ENCODE measurements around the gene ZDHHC14.

ZDHHC14 gene

DNA sequence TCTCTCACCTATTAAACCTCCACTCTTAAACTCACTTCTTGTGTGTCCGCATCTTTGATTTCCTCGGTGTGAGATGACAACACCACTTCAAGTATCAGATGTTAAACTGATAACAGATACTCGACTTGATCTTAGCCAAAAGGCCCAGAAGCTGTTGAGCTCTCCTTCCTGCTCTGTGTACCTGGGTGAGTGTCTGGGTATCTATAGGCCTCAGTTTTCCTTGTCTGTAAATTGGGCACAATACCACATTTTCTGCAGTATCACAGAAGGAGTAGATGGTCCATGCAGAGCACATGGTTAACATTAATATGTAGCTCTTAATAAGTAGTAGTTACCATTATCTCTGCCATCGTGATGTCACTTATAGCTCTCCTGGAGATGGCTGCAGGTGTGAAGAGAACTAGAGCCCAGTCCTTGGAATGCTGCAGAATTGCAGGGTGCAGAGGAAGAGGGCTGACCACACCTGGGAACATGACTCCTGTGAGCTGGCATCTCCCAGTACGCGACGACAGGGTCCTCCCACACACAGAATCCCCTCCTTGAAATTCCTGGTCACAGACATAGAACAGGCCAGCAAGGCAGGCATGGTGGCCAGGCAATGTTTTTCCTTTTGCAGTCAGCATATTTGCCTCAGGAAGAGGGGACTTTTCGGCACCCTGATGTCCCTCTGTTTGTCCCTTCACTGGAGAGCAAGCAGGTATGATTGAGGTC is 331.8 kb downstream of the ZDHHC14 start:
- H3K56ac ChIP-seq (ENCODE audit: low read length): no peak overlapping the region
- no peak overlapping the region for H3K27ac ChIP-seq (ENCODE audit: low read depth, low read length)
- no peak overlapping the region for H2BK15ac ChIP-seq (replicated peaks; ENCODE audit: low read depth)
- no peak overlapping the region for H3K4me3 ChIP-seq (ENCODE audit: low read length)
- DNase-seq: no peak
- no peak overlapping the region for H2AK5ac ChIP-seq (ENCODE audit: low read length)
- H3K27me3 ChIP-seq (ENCODE audit: insufficient read depth, low read length, poor library complexity): no peaks in the 10 kb centered on the region
- H3K23ac ChIP-seq (ENCODE audit: low read length): no peak overlapping the region
- no peak overlapping the region for H4K5ac ChIP-seq (ENCODE audit: low read length)
- no peak overlapping the region for H3K4ac ChIP-seq (ENCODE audit: low read depth, low read length)
- no peaks in the 10 kb centered on the region for H3K79me1 ChIP-seq (ENCODE audit: low read length)
- no peaks in the 10 kb centered on the region for H3K79me2 ChIP-seq (ENCODE audit: control insufficient read depth, insufficient read depth, low read length)
- WGBS (ENCODE audit: extremely low coverage, insufficient coverage, low lambda C conversion rate): no CpG with 5 or more reads among the region's 8 CpGs
- H3K9ac ChIP-seq (ENCODE audit: low read length): no peak overlapping the region
- no peak overlapping the region for H3K18ac ChIP-seq (ENCODE audit: low read length)
- no peak overlapping the region for H4K8ac ChIP-seq (ENCODE audit: low read depth, low read length)
- H3K4me1 ChIP-seq (ENCODE audit: control insufficient read depth, low read depth, low read length): peaks cover 1% of the 10 kb centered on the region
- H2BK120ac ChIP-seq (ENCODE audit: low read depth, low read length): no peak overlapping the region
- H2BK5ac ChIP-seq (ENCODE audit: low read length): no peak overlapping the region
- no peaks in the 10 kb centered on the region for H3K36me3 ChIP-seq (ENCODE audit: control insufficient read depth, insufficient read depth, low read length)
- no peak overlapping the region for H3K4me2 ChIP-seq (ENCODE audit: low read length)

DNA sequence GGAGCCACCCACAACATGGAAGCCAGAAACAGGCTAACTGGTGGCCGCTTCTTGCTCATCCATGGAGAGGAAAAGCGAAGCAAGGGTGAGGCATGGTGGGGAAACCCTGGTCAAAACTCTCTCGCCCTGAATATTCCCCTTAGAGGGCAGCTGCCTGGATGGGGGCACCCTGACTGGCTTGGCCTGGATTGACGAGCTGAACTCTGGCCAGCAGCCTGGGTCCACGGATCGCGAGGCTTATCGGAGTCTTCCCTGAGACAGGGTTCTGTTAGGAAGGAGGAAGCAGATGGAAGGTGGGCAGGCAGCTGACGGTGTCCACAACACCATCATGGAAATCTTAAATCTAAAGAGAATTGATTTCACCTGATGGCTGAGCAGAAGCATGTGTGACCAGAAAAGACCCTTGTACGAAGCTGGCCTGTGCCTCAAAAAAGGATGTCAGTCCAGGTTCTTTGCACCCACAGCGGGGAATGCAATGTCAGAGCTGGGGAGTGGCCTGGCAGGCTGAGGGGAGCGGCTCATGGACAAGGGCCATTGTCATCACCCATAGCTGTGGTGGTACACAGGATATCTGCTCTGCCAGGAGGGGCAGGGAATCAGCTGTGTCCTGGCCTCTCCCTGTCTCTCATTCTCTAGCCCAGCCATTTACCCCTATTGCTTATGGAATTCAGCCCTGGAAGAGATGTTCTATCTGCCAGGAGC is 332.6 kb downstream of the ZDHHC14 start:
- no CpG with 5 or more reads among the region's 12 CpGs for WGBS (ENCODE audit: extremely low coverage, insufficient coverage, low lambda C conversion rate)
- Histone ChIP-seq H3K9ac (ENCODE audit: low read length) (no peak overlapping the region), H3K18ac (ENCODE audit: low read length) (no peak overlapping the region), H3K4me1 (ENCODE audit: control insufficient read depth, low read depth, low read length) (peaks cover 1% of the 10 kb centered on the region), H3K27ac (ENCODE audit: low read depth, low read length) (no peak overlapping the region), H2BK5ac (ENCODE audit: low read length) (no peak overlapping the region), H3K27me3 (ENCODE audit: insufficient read depth, low read length, poor library complexity) (no peaks in the 10 kb centered on the region), H3K79me1 (ENCODE audit: low read length) (no peaks in the 10 kb centered on the region), H2BK15ac (replicated peaks; ENCODE audit: low read depth) (no peak overlapping the region), H3K79me2 (ENCODE audit: control insufficient read depth, insufficient read depth, low read length) (no peaks in the 10 kb centered on the region), H2BK120ac (ENCODE audit: low read depth, low read length) (no peak overlapping the region), H2AK5ac (ENCODE audit: low read length) (no peak overlapping the region), H4K8ac (ENCODE audit: low read depth, low read length) (no peak overlapping the region), H3K56ac (ENCODE audit: low read length) (no peak overlapping the region), H3K4me3 (ENCODE audit: low read length) (no peak overlapping the region), H4K5ac (ENCODE audit: low read length) (no peak overlapping the region), H3K23ac (ENCODE audit: low read length) (no peak overlapping the region), H3K4me2 (ENCODE audit: low read length) (no peak overlapping the region), H3K36me3 (ENCODE audit: control insufficient read depth, insufficient read depth, low read length) (no peaks in the 10 kb centered on the region), H3K4ac (ENCODE audit: low read depth, low read length) (no peak overlapping the region)
- no peak for DNase-seq

DNA sequence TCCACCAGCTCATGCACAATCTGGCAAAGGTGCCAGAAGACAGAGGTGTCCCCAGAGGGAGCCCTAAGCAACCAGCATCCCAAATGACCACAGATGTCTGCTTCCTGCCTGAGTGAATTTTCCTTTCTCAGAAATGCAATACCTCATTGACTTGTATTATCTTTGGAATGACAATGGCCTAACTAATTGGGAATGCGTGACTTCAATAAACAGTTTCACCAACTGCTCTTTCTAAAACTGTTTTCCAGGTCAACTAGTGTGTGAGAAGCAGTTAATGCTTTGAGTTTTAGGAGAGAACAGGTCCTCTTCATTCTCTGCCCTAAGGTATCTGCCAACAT is 333.1 kb downstream of the ZDHHC14 start:
- no CpG with 5 or more reads among the region's 1 CpG for WGBS (ENCODE audit: extremely low coverage, insufficient coverage, low lambda C conversion rate)
- H2BK15ac ChIP-seq (replicated peaks; ENCODE audit: low read depth): no peak overlapping the region
- H3K56ac ChIP-seq (ENCODE audit: low read length): no peak overlapping the region
- no peak overlapping the region for H3K4me2 ChIP-seq (ENCODE audit: low read length)
- H3K4ac ChIP-seq (ENCODE audit: low read depth, low read length): no peak overlapping the region
- H3K9ac ChIP-seq (ENCODE audit: low read length): no peak overlapping the region
- no peaks in the 10 kb centered on the region for H3K36me3 ChIP-seq (ENCODE audit: control insufficient read depth, insufficient read depth, low read length)
- H3K18ac ChIP-seq (ENCODE audit: low read length): no peak overlapping the region
- no peaks in the 10 kb centered on the region for H3K79me1 ChIP-seq (ENCODE audit: low read length)
- H3K27ac ChIP-seq (ENCODE audit: low read depth, low read length): no peak overlapping the region
- H4K5ac ChIP-seq (ENCODE audit: low read length): no peak overlapping the region
- H2AK5ac ChIP-seq (ENCODE audit: low read length): no peak overlapping the region
- H4K8ac ChIP-seq (ENCODE audit: low read depth, low read length): no peak overlapping the region
- H2BK5ac ChIP-seq (ENCODE audit: low read length): no peak overlapping the region
- H3K79me2 ChIP-seq (ENCODE audit: control insufficient read depth, insufficient read depth, low read length): no peaks in the 10 kb centered on the region
- H3K4me3 ChIP-seq (ENCODE audit: low read length): no peak overlapping the region
- H2BK120ac ChIP-seq (ENCODE audit: low read depth, low read length): no peak overlapping the region
- peaks cover 1% of the 10 kb centered on the region for H3K4me1 ChIP-seq (ENCODE audit: control insufficient read depth, low read depth, low read length)
- H3K27me3 ChIP-seq (ENCODE audit: insufficient read depth, low read length, poor library complexity): no peaks in the 10 kb centered on the region
- DNase-seq: peak; percentile 45
- no peak overlapping the region for H3K23ac ChIP-seq (ENCODE audit: low read length)

DNA sequence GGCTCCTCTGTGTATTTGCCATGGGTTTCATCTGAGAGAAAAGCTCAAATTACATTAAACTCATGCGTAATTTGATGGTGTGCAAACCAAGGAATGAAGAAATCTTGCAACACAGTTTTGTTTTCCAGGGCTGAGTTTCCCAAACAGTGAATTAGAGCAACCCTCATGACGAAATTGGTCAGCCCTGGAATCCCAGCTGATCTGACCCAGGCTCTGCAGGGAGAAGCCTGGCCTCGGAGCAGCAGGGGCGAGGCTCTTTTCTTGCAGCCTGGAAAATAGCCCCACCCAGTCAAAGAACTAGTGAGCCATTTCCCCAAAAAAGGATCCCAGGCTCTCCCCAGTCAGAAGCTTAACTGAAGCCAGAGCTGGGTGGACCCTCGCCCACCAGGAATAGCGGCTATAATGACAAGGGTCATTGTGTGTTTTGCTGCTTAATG is 334.8 kb downstream of the ZDHHC14 start:
- H3K27ac ChIP-seq (ENCODE audit: low read depth, low read length): no peak overlapping the region

DNA sequence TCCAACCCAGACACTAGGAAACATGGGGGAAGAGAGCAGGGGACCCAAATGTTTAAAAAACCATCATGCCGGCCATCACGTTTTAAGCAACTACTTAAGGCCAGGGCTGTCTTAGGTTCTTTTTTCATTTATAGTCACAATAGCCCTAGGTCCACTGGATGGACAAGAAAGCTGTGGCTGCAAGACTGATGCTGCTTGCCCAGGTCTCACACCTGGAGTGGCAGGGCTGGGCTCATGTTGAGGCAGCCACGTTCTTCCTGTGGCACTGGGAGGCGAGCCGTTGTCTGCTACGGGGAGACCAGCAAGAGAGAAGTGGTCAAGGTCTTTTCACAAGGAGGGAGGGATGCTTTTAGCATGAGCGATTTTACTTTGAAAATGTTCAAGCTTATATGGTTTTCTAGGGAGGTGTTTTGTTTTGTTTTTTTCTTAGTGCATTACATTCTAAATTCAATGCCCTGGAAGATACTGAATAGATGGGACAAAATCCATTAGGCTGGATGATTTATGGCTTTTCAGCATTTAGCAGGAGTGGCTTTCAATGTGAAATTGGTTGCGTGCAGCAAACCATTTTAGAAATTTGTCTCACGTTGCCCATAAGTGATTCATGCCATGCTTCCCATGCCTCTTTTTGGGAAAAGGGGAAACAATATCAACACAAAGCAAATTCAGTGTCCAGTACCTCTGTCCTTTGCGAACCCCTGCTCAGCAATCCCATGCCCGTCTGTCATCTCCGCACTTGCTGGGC is 335.4 kb downstream of the ZDHHC14 start:
- Histone ChIP-seq H3K4me2 (ENCODE audit: low read length) (no peak overlapping the region), H3K4me3 (ENCODE audit: low read length) (no peak overlapping the region), H3K27ac (ENCODE audit: low read depth, low read length) (no peak overlapping the region), H2BK5ac (ENCODE audit: low read length) (no peak overlapping the region), H4K5ac (ENCODE audit: low read length) (no peak overlapping the region), H3K79me2 (ENCODE audit: control insufficient read depth, insufficient read depth, low read length) (no peaks in the 10 kb centered on the region), H3K56ac (ENCODE audit: low read length) (no peak overlapping the region), H3K27me3 (ENCODE audit: insufficient read depth, low read length, poor library complexity) (no peaks in the 10 kb centered on the region), H3K23ac (ENCODE audit: low read length) (no peak overlapping the region), H4K8ac (ENCODE audit: low read depth, low read length) (no peak overlapping the region), H2BK15ac (replicated peaks; ENCODE audit: low read depth) (no peak overlapping the region), H3K18ac (ENCODE audit: low read length) (no peak overlapping the region), H3K4me1 (ENCODE audit: control insufficient read depth, low read depth, low read length) (peaks cover 1% of the 10 kb centered on the region), H3K9ac (ENCODE audit: low read length) (no peak overlapping the region), H2BK120ac (ENCODE audit: low read depth, low read length) (no peak overlapping the region), H3K36me3 (ENCODE audit: control insufficient read depth, insufficient read depth, low read length) (no peaks in the 10 kb centered on the region), H3K4ac (ENCODE audit: low read depth, low read length) (no peak overlapping the region), H3K79me1 (ENCODE audit: low read length) (no peaks in the 10 kb centered on the region), H2AK5ac (ENCODE audit: low read length) (no peak overlapping the region)
- DNase-seq: no peak
- no CpG with 5 or more reads among the region's 12 CpGs for WGBS (ENCODE audit: extremely low coverage, insufficient coverage, low lambda C conversion rate)

More for the DNA sequence above, 334.8 kb downstream of the ZDHHC14 start:
- H3K79me1 ChIP-seq (ENCODE audit: low read length): no peaks in the 10 kb centered on the region
- H4K5ac ChIP-seq (ENCODE audit: low read length): no peak overlapping the region
- no CpG with 5 or more reads among the region's 6 CpGs for WGBS (ENCODE audit: extremely low coverage, insufficient coverage, low lambda C conversion rate)
- no peak overlapping the region for H3K18ac ChIP-seq (ENCODE audit: low read length)
- no peak overlapping the region for H3K56ac ChIP-seq (ENCODE audit: low read length)
- DNase-seq: no peak
- H3K36me3 ChIP-seq (ENCODE audit: control insufficient read depth, insufficient read depth, low read length): no peaks in the 10 kb centered on the region
- H3K4me1 ChIP-seq (ENCODE audit: control insufficient read depth, low read depth, low read length): peaks cover 1% of the 10 kb centered on the region
- no peak overlapping the region for H3K4ac ChIP-seq (ENCODE audit: low read depth, low read length)
- no peak overlapping the region for H2BK5ac ChIP-seq (ENCODE audit: low read length)
- H3K4me3 ChIP-seq (ENCODE audit: low read length): no peak overlapping the region
- no peak overlapping the region for H2BK15ac ChIP-seq (replicated peaks; ENCODE audit: low read depth)
- no peaks in the 10 kb centered on the region for H3K27me3 ChIP-seq (ENCODE audit: insufficient read depth, low read length, poor library complexity)
- no peak overlapping the region for H3K23ac ChIP-seq (ENCODE audit: low read length)
- H3K79me2 ChIP-seq (ENCODE audit: control insufficient read depth, insufficient read depth, low read length): no peaks in the 10 kb centered on the region
- no peak overlapping the region for H3K4me2 ChIP-seq (ENCODE audit: low read length)
- no peak overlapping the region for H4K8ac ChIP-seq (ENCODE audit: low read depth, low read length)
- no peak overlapping the region for H2BK120ac ChIP-seq (ENCODE audit: low read depth, low read length)
- no peak overlapping the region for H2AK5ac ChIP-seq (ENCODE audit: low read length)
- no peak overlapping the region for H3K9ac ChIP-seq (ENCODE audit: low read length)

Measured in mesendoderm (in vitro differentiated cells).